PC-9 (cell line): ENCODE data around the gene ABCC2.

Experiments used
- CTCF ChIP-seq: fragments of 200-600 bp; sonication (generic); conservative IDR thresholded peaks from 2 replicates; pipeline ENCODE4 v1.6.1; 2017; ENCODE audit warnings: mixed run types, antibody characterized with exemption, mild to moderate bottlenecking, moderate library complexity
- EZH2 ChIP-seq: fragments of 200-600 bp; sonication (generic); IDR thresholded peaks from 2 replicates; pipeline ENCODE4 v1.8.0; 2017; ENCODE audit warnings: antibody characterized with exemption, low read depth

GRCh38 chr10:99809481-99809880 lies 27.0 kb downstream of the ABCC2 start:
- TF ChIP-seq CTCF (no peak), EZH2 (no peak)
